HG03460 (cell line): ENCODE measurements around the gene XXYLT1.

Source experiments
- ATAC-seq: cut with Tn5 transposase; IDR thresholded peaks from one replicate; pipeline ENCODE4 v1.9.1; 2021; ENCODE audit not compliant: unreplicated experiment

XXYLT1 gene

DNA sequence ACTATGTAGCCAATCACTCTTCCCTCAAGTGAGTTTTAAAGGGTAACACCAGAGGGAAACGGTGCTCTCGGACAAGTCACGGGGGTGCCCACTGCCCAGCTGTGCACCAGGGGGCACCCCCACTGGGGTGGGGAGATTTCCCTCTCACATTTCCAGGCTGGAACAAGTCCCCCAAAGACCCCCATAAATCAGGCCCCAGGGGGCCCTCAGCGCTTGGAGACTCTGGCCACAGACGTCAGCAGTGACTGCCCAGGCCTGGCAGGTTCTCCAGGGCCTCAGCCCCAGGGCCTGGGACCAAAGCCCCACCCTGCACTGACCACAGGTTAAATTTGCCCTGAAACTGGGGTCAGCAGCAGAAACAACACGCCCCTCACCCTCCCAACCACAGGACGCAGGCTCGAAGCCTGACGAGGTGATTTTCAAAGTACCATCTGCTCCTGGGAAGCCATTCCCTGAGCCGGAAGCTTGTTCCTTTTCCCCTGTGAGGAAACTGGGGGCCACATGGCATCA is 17.0 kb downstream of the XXYLT1 start:
- ATAC-seq, result no peak

DNA sequence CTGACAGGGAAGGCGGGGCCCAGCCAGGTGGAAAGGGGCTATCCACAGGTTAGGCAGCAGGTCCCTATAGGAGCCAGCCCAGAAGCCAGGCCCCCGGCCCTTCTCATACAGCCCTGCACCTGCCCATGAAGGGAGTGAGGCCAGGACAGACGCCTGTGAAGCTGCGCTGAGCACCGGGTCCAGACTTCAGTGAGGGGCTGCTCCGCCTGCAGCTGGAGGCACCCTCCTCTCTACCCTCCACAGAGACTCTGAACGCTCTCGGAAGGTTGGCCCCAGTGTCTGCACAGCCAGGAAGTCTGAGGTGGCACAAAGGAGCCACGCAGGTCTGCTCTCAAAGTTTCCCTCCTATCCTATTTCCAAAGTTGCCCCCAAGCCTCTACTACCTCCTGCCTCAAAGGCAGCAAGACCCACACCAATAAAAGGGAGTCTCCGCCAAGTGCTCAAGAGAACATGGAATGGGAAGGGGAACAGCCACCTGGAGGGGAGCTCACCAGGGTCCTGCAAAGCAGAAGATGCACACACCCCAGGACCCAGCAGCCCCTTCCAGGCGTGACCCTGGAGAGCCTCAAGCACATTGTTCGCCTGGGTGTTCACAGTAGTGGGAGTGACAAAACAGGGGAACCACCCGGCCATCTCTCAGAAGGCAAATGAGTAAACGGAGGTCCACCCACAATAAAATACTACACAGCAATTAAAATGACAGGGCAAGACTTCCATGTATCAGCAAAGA is 19.5 kb downstream of the XXYLT1 start:
- ATAC-seq, result no peak

DNA sequence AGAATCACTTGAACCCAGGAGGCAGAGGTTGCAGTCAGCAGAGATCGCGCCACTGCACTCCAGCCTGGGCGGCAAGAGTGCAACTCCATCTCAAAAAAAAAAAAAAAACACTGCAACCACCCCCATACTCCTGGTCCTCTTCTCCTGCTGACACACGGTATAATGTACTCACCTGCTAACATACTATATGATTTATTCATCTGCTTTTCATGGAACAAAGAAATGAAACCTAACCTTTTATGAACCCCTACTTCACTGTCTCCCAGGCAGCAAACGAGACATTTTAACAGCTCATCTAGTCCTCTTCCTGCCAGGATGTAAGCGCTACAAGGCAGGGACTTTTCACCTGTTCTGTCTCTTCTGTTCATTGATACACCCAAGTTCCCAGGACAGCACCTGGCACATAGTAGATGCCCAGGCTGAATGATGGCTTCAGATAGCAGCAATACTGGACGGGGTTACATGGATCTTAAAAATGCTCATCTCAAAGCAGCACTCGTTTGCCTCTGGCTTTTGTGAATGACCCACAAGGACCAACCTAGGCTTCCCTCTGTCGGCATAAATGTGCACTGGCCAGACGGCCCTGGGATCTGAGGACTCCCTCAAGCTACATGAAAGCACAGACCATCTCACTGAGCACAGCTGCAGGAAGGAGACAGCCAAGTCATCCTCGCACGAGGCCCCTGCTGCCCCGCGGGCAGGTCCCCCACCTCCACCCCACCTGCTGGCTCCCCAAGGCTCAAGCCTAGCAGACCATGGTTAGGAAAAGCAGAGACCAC is 20.3 kb downstream of the XXYLT1 start:
- no peak for ATAC-seq

DNA sequence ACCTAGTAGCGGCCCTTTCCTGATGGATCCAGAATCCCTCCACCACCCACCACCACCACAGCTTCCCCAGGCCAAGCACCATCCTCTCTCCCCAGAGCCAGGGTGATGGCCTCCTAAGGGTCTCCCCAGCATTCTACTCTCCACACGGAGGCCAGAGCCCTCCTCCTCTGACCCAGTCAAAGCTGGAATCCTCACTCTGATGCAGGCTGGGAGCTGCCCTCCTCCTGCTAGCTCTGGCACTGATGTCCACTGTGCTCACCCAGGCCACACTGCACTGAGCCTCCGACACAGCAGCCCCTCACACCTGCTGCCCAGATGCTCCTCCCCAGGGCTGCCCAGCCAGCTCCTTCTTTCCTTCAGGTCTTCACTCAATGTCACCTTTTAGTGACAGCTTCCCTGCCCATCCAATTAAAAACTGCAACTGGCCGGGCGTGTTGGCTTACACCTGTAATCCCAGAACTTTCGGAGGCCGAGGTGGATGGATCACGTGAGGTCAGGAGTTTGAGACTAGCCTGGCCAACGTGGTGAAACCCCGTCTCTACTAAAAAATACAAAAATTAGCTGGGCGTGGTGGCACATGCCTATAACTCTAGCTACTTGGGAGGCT is 21.0 kb downstream of the XXYLT1 start:
- no peak for ATAC-seq

DNA sequence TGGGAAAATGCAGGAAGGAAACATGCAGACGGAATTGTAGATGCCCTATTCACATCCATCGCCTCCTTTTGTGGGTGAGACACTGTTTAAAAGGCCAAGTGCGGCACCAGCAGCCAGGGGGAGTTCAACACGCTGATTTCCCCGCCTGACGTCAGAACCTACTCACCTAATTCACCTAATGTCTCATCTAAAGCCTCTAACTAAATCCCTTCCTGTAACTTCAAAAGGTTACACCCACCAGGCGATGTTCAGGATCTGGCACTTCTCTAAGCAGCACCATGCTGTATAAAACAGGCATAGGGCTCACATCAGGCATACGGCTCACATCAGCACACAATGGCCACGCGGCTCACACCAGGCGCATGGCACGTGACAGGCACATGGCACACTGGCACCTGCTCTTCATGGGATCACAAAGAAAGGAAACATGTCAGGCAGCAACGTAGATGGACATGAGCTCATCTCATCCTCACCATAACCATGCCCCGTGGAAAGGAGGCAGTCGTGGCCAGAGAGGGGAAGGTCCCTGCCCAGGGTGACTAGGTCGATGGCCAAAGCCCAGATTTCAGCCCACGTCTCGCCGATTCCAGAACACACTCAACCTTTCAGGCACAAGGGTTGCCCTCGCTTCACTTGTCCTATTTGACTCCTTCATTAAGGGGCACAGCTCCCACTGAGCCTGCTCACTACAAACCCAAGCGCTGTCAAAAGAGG is 21.7 kb downstream of the XXYLT1 start:
- ATAC-seq, result no peak

DNA sequence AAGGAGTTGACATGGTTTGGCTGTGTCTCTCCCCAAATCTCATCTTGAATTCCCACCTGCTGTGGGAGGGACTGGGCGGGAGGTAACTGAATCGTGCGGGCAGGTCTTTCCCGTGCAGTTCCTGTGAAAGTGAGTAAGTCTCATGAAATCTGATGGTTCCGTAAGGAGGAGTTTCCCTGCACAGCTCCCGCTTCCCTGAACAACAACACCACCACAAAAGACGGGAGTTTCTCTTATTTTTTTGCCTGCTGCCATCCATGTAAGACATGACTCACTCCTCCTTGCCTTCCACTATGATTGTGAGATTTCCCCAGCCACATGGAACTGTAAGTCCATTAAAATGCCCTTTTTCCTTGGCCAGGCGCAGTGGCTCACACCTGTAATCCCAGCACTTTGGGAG is 22.7 kb downstream of the XXYLT1 start:
- no peak for ATAC-seq

DNA sequence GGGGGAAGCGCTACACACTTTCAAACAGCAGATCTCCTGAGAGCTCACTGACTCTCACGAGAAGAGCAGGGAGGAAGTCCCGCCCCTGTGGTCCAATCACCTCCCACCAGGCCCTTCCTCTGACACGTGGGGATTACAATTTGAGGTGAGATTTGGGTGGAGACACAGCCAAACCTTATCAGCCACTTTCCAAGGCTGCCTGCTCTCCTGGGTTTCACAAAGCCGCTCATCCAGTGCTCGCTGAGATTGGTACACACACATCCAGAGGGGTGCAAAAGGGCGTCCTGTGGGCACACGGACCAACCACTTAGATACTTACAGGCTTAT is 23.1 kb downstream of the XXYLT1 start:
- no peak for ATAC-seq

DNA sequence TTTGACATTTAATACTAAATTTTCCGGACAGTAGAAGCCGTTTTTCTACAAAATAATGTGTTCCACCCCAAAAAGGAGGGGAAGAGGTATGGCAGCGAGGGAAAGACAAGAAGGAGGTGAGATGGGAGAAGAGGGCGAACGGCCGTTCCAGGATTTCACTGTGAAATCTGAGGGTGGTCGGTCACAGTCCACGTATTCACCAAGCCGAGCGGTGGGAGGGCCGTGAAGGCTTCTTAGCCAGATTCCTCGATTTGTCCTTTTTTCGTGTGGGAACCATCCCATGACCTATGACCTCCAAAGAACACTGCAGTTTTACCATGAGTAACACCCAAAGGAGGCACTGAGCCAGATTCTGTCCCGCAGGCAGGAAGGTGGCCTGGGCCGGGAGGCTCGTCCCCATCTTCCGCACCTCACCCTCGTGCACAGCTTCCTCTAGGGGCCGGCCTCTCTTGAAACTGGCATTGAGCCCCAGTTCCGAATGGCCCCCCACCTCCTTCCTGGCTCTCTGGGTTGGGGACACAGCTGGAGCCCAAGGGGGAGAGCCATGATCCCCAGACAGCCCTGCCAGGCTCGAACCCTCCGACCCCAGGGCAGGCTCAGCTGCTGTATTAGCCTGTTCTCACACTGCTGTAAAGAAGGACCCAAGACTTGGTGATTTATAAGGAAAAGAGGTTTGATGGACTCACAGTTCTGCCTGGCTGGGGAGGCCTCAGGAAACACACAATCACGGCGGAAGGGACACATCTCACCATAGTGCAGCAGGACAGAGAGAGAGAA is 23.7 kb downstream of the XXYLT1 start:
- no peak for ATAC-seq

DNA sequence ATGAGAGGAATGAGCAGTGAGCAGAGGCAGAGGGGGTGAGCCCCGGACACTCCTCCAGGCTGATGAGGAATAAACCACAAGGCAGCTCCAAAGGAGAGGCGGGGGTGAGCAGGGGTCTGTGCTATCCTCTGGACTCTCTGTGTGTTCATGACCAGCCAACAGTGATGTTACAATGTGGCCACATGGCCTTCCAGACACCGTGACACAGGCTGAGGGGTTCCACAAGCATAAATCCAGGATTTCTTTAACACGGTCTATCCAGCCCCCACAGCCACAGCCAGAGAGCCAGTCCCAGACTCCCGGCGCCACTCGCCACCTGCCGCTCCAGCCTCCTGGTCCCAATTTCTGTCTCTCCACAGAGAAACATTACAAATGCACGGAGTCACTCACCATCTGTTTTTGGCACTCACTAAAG is 24.4 kb downstream of the XXYLT1 start:
- no peak for ATAC-seq

DNA sequence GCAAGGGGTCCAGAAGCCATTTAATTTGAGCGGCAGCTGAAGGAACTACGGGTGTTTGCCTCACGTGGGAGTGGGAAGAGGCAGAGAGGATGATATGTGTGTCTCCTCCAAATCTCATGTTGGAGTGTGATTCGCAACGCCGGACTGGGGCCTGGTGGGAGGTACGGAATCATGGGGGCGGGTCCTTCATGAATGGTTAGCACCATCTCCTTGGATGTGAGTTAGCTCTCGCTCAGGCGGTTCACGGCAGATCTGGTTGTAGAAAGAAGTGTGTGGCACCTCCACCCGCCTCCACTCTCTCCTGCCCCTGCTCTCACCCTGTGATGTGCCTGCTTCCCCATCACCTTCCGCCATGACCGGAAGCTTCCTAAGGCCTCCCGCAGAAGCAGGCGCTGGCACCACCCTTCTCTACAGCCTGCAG is 25.4 kb downstream of the XXYLT1 start:
- ATAC-seq, result no peak

DNA sequence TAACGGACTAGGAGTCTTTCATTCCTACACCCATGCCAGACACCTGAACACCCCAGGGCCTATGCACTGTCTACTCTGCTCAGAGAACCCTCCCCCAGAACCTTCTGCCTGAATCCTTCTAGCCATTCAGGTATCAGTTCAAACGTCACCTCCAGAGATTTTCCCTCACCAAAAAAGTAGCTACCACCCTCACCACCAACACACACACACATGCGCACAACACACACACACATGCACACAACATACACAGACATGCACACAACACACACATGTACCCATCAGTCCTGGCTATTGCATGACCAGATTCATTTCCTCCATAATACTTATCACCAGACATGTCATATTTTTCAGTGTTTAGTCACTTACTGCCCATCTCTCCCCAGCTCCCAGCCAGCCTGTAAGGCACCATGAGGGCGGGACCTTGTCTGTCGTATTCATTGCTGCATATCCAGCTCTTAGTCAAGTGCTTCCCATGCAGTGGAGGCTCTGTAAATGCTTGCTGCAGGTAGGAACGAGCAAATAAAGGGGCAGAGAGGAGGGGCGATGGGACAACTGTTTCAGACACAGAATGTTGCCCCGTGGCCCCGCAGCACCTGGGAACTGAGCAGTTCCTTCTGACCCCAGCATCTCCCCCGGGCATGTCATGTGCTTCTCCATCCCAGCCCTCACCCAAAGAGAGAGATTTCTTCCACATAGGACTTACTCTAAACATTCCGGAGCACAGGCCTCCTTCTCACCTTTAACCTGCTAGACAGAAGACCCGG is 29.2 kb downstream of the XXYLT1 start:
- no peak for ATAC-seq

DNA sequence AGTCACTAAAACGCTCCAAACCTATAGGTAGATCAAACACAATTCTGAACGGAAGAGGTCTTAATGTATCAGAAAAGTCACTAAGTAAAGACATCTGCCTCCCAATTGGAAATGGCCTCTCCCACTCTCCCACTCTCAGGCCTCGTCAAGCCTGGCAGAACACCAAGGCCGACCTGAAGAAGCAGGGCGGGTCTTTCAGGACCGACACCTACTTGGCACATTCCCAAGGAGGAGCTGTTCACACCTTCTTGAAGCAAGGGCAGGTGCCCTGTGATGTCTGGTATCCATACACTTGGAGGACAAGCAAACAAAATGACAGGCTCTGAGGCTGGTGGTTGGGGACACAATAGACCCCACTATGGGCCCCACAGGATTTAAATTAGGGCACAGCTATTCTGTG is 30.0 kb downstream of the XXYLT1 start:
- ATAC-seq, result no peak

DNA sequence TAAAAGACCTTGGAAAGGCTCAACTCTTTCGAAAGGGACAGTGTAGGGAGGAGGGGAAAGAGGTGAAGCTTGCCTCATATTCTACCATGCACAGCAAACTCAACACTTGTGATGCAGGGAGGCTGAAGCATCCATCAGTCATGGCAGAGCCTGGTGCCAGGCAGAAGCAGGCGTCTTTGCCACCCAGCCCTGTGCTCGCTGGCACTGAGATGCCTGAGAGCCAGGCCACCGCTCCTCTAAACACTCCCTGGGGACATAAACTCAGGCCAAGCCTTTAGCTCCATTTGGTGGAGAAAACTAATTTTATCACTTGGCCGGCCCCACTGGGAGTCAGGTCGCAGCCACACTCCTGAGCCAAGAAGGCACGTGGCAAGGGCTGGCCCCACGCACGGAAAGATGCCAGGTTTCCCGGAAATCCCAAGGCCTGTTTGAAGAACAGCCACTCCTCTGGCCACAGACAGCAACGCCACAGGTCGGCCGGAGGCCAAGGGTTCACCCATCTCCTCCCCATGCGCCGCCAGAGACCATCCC is 30.7 kb downstream of the XXYLT1 start:
- ATAC-seq, result no peak

DNA sequence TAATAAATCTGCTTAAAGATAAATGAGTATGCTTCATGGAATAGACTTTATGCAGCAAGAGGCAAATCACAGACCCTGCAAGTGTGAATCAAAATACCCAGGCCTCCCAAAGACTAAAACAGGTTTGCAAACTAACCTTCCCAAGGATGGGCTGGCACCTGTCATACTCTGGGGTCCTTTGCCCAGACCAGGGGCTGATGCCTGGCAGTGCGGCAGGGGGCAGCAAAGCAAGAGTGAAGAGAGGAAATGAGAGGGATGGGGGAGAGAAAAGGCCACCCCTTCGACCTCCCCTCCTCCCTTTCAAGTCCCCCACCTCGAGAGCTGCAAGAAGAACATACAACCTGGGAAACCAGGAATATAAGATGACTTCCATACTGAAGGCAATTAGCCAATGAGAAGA is 31.8 kb downstream of the XXYLT1 start:
- ATAC-seq, result no peak

DNA sequence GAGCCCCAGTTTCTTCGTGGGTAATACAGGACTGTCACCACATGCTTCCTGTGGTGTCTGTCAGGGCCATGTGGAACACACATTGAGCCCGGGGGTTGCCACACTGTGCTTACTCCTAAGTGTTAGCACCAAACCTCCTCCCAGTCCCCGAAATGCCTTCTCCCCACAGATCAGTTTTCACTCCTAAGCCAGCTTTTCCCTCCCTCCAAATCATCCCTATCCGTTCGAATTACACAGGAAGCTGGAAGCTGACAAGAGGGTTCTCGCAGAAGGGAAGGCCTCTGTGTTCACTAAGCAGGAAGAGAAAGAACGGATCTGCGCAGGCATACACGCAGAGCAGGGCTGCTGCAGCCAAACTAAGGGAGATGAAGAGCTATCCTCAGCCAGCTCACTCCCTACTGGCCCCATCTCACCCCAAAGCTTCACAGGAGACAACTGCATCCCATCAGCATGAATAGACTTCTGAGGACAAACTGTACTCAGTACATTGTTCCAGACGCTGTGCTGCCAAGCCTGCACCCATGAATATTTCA is 32.3 kb downstream of the XXYLT1 start:
- ATAC-seq, result no peak

DNA sequence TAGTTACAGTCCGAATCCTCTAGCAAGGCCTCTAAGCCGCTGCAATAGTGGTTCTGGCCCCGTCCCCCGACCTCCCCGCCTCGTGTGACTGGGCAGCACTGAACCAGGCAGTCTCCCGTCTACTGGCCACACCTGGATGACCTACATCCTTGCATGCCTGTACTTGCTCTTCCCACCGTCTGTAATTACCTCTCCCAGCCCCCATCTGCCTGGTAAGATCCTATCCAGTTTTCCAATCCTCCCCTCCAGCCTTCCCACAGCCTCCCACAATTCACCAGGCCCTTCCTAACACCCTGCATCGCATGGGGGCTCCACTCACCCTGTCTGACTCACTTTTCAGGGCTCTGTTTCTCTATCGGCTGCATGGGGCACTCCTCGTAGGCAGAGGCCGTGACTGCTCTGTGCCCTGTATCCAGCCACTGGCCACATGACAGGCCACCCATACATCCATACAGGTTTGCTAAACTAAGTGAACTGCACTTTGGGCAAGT is 32.8 kb downstream of the XXYLT1 start:
- no peak for ATAC-seq

DNA sequence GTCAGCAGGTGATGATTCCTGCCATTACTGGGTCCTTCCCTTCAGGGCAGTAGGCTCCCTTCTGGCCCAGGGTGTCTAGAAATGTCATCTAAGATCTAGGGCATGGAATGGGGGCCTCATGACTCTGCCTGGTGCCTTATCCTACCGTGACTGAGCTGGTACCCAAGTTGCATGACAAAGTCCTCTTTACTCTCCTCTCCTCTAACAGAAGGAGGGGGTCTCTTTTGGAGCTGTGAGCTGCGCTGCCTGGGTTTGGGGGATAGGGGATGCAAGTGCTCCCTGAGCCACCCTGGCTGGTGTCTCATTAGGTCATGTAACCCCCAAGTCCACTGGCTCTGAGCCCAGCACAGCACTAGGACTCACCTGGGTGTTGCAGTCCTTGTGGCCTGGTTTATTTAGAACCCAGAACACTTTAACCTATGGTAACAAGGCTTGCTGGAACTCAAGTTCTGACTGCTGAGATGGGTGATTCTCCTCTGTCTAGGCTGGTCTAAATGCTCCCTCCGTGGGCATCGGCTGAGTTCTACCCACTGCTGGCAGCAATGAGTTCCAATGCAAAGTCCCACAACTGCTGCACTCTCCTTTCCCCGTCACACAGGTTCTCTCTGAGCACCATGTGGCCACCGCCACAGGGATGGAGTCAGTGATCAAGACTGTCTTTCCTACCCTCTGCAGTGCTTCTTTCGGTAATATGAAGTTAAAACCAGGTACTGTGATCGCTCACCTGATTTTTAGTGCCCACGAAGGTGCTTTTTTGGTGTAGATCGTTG is 34.0 kb downstream of the XXYLT1 start:
- no peak for ATAC-seq

DNA sequence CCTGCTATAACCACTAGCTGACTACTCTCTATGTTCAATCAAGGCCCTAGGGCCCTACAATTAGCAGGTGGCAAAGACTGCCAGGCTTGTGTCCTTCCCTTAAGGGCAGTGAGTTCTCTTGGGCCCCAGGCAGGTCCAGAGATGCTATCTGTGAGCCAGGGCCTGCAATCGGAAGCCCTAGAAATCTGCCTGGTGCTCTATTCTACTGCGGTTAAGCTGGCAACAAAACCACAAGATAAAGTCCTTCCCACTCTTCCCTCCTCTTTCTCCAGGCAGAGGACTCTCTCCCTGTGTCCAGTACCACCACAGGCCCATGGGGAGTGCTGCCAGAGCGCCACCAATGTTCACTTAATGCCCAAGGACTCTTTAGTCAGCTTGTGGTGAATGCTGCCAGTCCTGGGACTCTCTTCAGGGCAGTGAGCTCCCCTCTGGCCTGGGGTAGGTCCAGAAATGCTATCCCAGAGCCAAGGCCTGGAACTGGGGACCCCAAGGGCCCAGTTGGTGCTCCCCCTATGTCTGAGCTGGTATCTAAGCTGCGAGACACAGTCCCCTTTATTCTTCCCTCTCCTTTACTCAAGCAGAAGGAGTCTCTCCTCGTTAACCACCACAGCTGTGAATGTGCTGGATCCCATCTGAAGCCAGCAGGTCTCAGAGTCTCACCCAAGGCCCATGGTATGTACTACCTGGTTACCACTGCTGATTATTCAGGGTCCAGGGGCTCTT is 34.7 kb downstream of the XXYLT1 start:
- no peak for ATAC-seq
